DOHH2 (cell line): Measurements from ENCODE around the gene NEK8.

Source experiments
- H3F3A ChIP-seq: fragments of 200-600 bp; sonication (generic), shearing (Covaris generic); 2 replicates; pipeline ENCODE4 v1.6.0; 2016; ENCODE audit warnings: antibody characterized with exemption, mild to moderate bottlenecking; ENCODE audit not compliant: control insufficient read depth, insufficient read depth
- H3K27ac ChIP-seq: fragments of 200-600 bp; sonication (generic); 2 replicates; pipeline ENCODE4 v1.5.1; 2014; ENCODE audit warnings: low read depth, mild to moderate bottlenecking, low read length, moderate library complexity
- H3K27me3 ChIP-seq: fragments of 200-600 bp; sonication (generic); 2 replicates; pipeline ENCODE4 v1.6.1; 2014; ENCODE audit warnings: mild to moderate bottlenecking, low read length, mixed read lengths; ENCODE audit not compliant: control insufficient read depth
- H3K36me3 ChIP-seq: fragments of 200-600 bp; sonication (generic); 2 replicates; pipeline ENCODE4 v1.6.1; 2014; ENCODE audit warnings: mild to moderate bottlenecking, low read length, moderate library complexity, mixed read lengths; ENCODE audit not compliant: control insufficient read depth
- H3K4me1 ChIP-seq: fragments of 200-600 bp; sonication (generic); 2 replicates; pipeline ENCODE4 v1.6.1; 2014; ENCODE audit warnings: mild to moderate bottlenecking, low read length, mixed read lengths; ENCODE audit not compliant: control insufficient read depth
- H3K4me2 ChIP-seq: fragments of 200-600 bp; sonication (generic); 2 replicates; pipeline ENCODE4 v1.6.0; 2014; ENCODE audit warnings: mild to moderate bottlenecking, low read length, moderate library complexity
- H3K4me3 ChIP-seq: fragments of 200-600 bp; sonication (generic); 2 replicates; pipeline ENCODE4 v1.5.1; 2014; ENCODE audit warnings: mild to moderate bottlenecking, low read length, mixed read lengths
- H3K79me2 ChIP-seq: fragments of 200-600 bp; sonication (generic); 2 replicates; pipeline ENCODE4 v1.6.1; 2014; ENCODE audit warnings: mild to moderate bottlenecking, low read length, mixed read lengths; ENCODE audit not compliant: control insufficient read depth
- H3K9me2 ChIP-seq: fragments of 200-600 bp; sonication (generic); replicated peaks from 2 replicates; pipeline ENCODE4 v1.6.1; 2014; ENCODE audit warnings: mild to moderate bottlenecking, low read length, mixed read lengths; ENCODE audit not compliant: control insufficient read depth
- H3K9me3 ChIP-seq: fragments of 200-600 bp; sonication (generic); 2 replicates; pipeline ENCODE4 v1.6.1; 2014; ENCODE audit warnings: antibody characterized with exemption, low read length, mixed read lengths; ENCODE audit not compliant: control insufficient read depth, insufficient read depth
- H4K20me1 ChIP-seq: fragments of 200-600 bp; sonication (generic); 2 replicates; pipeline ENCODE4 v1.6.0; 2014; ENCODE audit warnings: low read depth, mild to moderate bottlenecking, antibody characterized with exemption, low read length, moderate library complexity; ENCODE audit not compliant: control insufficient read depth, insufficient read depth
- EZH2phosphoT487 ChIP-seq: fragments of 200-600 bp; sonication (generic); IDR thresholded peaks from 2 replicates; pipeline ENCODE4 v1.6.1; 2017; ENCODE audit warnings: borderline replicate concordance, mild to moderate bottlenecking, antibody characterized with exemption, low read length, moderate library complexity, mixed read lengths
- TF ChIP-seq, protein P1 (sequence below): fragments of 200-600 bp; sonication (generic); IDR thresholded peaks from one replicate; pipeline ENCODE4 v1.5.1; 2014; ENCODE audit warnings: antibody characterized with exemption, mild to moderate bottlenecking, low read depth, low read length; ENCODE audit not compliant: poor library complexity, severe bottlenecking

Gene NEK8

DNA sequence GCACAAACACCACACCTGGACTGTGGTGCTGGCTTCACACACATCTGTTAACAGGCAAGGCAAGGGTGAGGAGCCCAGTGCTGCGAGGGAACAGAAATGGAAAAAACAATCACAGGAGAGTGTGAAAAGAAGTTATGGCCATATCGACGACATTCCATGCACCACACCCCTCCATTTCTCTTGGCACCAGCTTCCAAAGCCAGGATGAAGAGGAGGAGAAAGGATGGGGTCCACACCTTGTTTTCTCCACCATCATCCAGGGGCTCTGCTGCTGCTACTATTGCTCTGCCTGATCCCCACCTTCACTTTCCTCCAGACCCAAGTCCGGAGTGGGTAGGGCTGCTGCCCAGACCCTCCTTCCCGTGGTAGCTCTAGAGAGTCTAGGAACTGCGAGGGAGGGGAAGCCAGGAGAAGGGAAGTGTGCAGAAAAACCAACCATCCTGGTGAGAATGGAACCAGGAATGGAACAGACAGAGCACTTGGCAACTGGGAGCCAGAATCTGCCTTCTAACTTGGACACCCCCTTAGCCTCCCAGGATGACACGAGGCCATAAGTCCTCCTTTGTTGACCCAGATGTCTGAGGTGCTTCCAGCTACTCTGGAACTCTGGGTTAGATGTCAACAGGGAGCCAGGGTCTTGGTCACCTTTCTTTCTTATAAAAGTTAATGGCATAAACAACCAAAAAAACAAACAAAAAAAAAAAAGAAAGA lies 15.7 kb upstream of the NEK8 start:
- H3K9me2 ChIP-seq, result no peaks in the 10 kb centered on the region
- H3K4me2 ChIP-seq, result peak overlapping the region; percentile 91
- peaks cover 27% of the 10 kb centered on the region for H3K4me1 ChIP-seq
- H3K27ac ChIP-seq, result no peak overlapping the region
- no peaks in the 10 kb centered on the region for H3K9me3 ChIP-seq
- no peaks in the 10 kb centered on the region for H3K36me3 ChIP-seq
- peaks cover 11% of the 10 kb centered on the region for H3K79me2 ChIP-seq
- no peaks in the 10 kb centered on the region for H4K20me1 ChIP-seq
- no peak for TF ChIP-seq EZH2phosphoT487
- TF ChIP-seq, protein P1, sequence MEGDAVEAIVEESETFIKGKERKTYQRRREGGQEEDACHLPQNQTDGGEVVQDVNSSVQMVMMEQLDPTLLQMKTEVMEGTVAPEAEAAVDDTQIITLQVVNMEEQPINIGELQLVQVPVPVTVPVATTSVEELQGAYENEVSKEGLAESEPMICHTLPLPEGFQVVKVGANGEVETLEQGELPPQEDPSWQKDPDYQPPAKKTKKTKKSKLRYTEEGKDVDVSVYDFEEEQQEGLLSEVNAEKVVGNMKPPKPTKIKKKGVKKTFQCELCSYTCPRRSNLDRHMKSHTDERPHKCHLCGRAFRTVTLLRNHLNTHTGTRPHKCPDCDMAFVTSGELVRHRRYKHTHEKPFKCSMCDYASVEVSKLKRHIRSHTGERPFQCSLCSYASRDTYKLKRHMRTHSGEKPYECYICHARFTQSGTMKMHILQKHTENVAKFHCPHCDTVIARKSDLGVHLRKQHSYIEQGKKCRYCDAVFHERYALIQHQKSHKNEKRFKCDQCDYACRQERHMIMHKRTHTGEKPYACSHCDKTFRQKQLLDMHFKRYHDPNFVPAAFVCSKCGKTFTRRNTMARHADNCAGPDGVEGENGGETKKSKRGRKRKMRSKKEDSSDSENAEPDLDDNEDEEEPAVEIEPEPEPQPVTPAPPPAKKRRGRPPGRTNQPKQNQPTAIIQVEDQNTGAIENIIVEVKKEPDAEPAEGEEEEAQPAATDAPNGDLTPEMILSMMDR, result no peak
- H3F3A ChIP-seq, result peaks cover 4% of the 10 kb centered on the region; the same call in 1 of the 2 replicates
- peak overlapping the region; percentile 92 for H3K4me3 ChIP-seq
- H3K27me3 ChIP-seq, result no peaks in the 10 kb centered on the region; the same call in 1 of the 2 replicates

DNA sequence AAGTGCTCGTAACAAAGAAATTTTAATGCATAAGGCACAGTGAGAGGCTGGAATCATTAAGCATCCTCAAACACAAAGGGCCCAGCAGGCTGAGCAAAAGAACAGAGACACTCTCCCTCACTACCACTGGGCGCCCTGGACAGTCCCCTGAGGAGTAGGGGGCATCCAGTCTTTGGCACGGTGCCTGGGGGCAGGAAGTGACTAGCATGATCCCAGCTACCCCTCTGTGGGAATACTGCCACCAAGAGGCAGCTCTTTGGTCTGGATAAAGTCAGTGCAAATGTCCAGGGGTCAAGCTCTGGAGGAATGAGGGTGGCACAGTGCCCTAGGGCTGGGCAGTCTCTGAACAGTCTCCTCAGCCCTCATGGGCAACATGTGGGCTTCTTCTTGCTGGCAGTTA lies 14.3 kb upstream of the NEK8 start:
- no peaks in the 10 kb centered on the region; the same call in 1 of the 2 replicates for H3K27me3 ChIP-seq
- H3K4me3 ChIP-seq, result no peak overlapping the region
- H4K20me1 ChIP-seq, result no peaks in the 10 kb centered on the region
- H3K4me1 ChIP-seq, result peaks cover 37% of the 10 kb centered on the region
- H3K9me2 ChIP-seq, result no peaks in the 10 kb centered on the region
- peaks cover 2% of the 10 kb centered on the region; the same call in 1 of the 2 replicates for H3F3A ChIP-seq
- H3K36me3 ChIP-seq, result no peaks in the 10 kb centered on the region
- H3K4me2 ChIP-seq, result no peak overlapping the region
- TF ChIP-seq, protein P1, result no peak
- no peak for TF ChIP-seq EZH2phosphoT487
- H3K79me2 ChIP-seq, result peaks cover 21% of the 10 kb centered on the region
- H3K27ac ChIP-seq, result no peak overlapping the region
- H3K9me3 ChIP-seq, result no peaks in the 10 kb centered on the region

DNA sequence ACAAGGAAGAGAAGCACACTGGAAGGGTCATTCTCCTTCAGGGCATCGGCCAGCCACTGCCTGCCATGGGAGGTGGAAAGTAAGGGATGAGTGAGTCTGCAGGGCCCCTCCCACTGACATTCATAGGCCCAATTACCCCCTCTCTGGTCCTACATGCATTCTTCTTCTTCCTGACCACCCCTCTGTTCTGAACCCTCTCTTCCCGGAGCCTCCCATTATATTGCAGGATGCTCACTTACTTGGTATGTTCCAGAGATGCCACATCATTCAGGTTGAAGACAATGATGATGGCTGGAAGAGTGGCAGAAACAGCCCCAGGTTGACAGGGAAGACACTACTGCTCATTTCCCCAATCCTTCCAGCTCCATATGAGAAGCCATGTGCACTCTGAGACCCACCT lies 13.4 kb upstream of the NEK8 start:
- H3K4me3 ChIP-seq, result no peak overlapping the region
- H3K9me2 ChIP-seq, result no peaks in the 10 kb centered on the region
- no peaks in the 10 kb centered on the region for H3K9me3 ChIP-seq
- peaks cover 4% of the 10 kb centered on the region for H3F3A ChIP-seq
- peaks cover 4% of the 10 kb centered on the region for H3K36me3 ChIP-seq
- H3K79me2 ChIP-seq, result peaks cover 23% of the 10 kb centered on the region
- H3K27me3 ChIP-seq, result no peaks in the 10 kb centered on the region; the same call in 1 of the 2 replicates
- H4K20me1 ChIP-seq, result no peaks in the 10 kb centered on the region
- H3K4me2 ChIP-seq, result no peak overlapping the region
- H3K4me1 ChIP-seq, result peaks cover 32% of the 10 kb centered on the region
- TF ChIP-seq, protein P1, result no peak
- TF ChIP-seq EZH2phosphoT487, result no peak
- no peak overlapping the region for H3K27ac ChIP-seq
